HG02840 (cell line): ENCODE data around the gene LECT2.

ENCODE experiments used
- ATAC-seq: cut with Tn5 transposase; IDR thresholded peaks from one replicate; pipeline ENCODE4 v1.9.1; 2021; ENCODE audit warnings: mild to moderate bottlenecking, moderate library complexity, moderate number of reproducible peaks; ENCODE audit not compliant: unreplicated experiment, low FRiP score

Gene LECT2

GRCh38 chr5:135954899-135955298 lies at the start of gene LECT2:
Gene LECT2, minus strand, starts transcription at chr5:135954983. Its CDS starts 150 bp downstream, at chr5:135954833.
- ATAC-seq, result no peak

- ATAC-seq, result no peak
These were observed 49.7 kb upstream of the LECT2 start for GRCh38 chr5:136004436-136004835.

GRCh38 chr5:136001466-136001981 lies 46.7 kb upstream of the LECT2 start:
- ATAC-seq, result no peak

- no peak for ATAC-seq
These were observed 46.1 kb upstream of the LECT2 start for GRCh38 chr5:136000932-136001331.

- ATAC-seq, result no peak
These were observed 45.4 kb upstream of the LECT2 start for GRCh38 chr5:136000147-136000546.

GRCh38 chr5:135999406-136000139 lies 44.8 kb upstream of the LECT2 start:
- ATAC-seq, result no peak

GRCh38 chr5:135998889-135999288 lies 44.1 kb upstream of the LECT2 start:
- no peak for ATAC-seq

GRCh38 chr5:135997673-135998335 lies 43.0 kb upstream of the LECT2 start:
- ATAC-seq, result no peak

- no peak for ATAC-seq
These were observed 41.8 kb upstream of the LECT2 start for GRCh38 chr5:135996611-135997010.

GRCh38 chr5:135995976-135996375 lies 41.2 kb upstream of the LECT2 start:
- ATAC-seq, result no peak

GRCh38 chr5:135993880-135994636 lies 39.3 kb upstream of the LECT2 start:
- ATAC-seq, result no peak

- ATAC-seq, result no peak
These were observed 38.6 kb upstream of the LECT2 start for GRCh38 chr5:135993335-135993879.

GRCh38 chr5:135991429-135991828 lies 36.6 kb upstream of the LECT2 start:
- no peak for ATAC-seq

- no peak for ATAC-seq
These were observed 35.9 kb upstream of the LECT2 start for GRCh38 chr5:135990528-135991255.

- no peak for ATAC-seq
These were observed 34.9 kb upstream of the LECT2 start for GRCh38 chr5:135989686-135990085.

GRCh38 chr5:135988546-135988945 lies 33.8 kb upstream of the LECT2 start:
- no peak for ATAC-seq

GRCh38 chr5:135986891-135987401 lies 32.2 kb upstream of the LECT2 start:
- no peak for ATAC-seq

GRCh38 chr5:135986401-135986800 lies 31.6 kb upstream of the LECT2 start:
- no peak for ATAC-seq

- ATAC-seq, result no peak
These were observed 31.2 kb upstream of the LECT2 start for GRCh38 chr5:135985951-135986350.

- ATAC-seq, result no peak
These were observed 25.8 kb upstream of the LECT2 start for GRCh38 chr5:135980620-135981019.
